Body of pancreas (tissue), 4 donors: ENCODE results near the gene ROCK2. TPM values are rescaled to one million over a fixed set of nuclear protein-coding genes. Genes with fewer than 3 reads are reported as not detected.

Experiments
- ATAC-seq: fragments of 150-250 bp; one replicate; pipeline ENCODE4 v1.9.1; 2016
- DNase-seq, 4 donors: peaks; one replicate each; pipeline ENCODE4 v3.0.0-alpha.2; 2019
- H3K27ac ChIP-seq, 4 donors: fragments of 200-600 bp; sonication (generic); 1 replicate in 3 of 4; 2 replicates in 1 of 4; pipeline versions ENCODE4 v1.5.1 to v1.6.1; 2016 to 2019; ENCODE audit warnings: mild to moderate bottlenecking in 1 of 4, mixed read lengths in 1 of 4, moderate library complexity in 1 of 4
- H3K27me3 ChIP-seq, 2 donors: fragments of 200-600 bp; sonication (generic); one replicate each; pipeline ENCODE4 v1.6.0; 2016; ENCODE audit warnings: mild to moderate bottlenecking in 1 of 2
- H3K36me3 ChIP-seq, 2 donors: fragments of 200-600 bp; sonication (generic); replicated peaks in 1 of 2; 2 replicates each; pipeline ENCODE4 v1.5.1; 2016; ENCODE audit warnings: low read depth in 2 of 2; ENCODE audit not compliant: insufficient read depth in 1 of 2
- H3K4me1 ChIP-seq: fragments of 200-600 bp; sonication (generic); one replicate; pipeline ENCODE4 v1.6.0; 2016
- H3K4me3 ChIP-seq, 2 donors: fragments of 200-600 bp; sonication (generic); 1 replicate in 1 of 2; 2 replicates in 1 of 2; pipeline ENCODE4 v1.5.1; 2016 to 2019
- H3K9me3 ChIP-seq, 3 donors: fragments of 200-600 bp; sonication (generic); 1 replicate in 2 of 3; 2 replicates in 1 of 3; pipeline ENCODE4 v1.5.1; 2016
- CTCF ChIP-seq, 7 experiments: fragments of 450-650 bp in 4 of 7; fragments of 200-600 bp in 3 of 7; sonication (generic) in 3 of 7; IDR thresholded peaks; one replicate each; pipeline ENCODE4 v1.5.1; 2016 to 2019; ENCODE audit warnings: antibody characterized with exemption in 7 of 7
- POLR2A ChIP-seq, 3 donors: fragments of 450-650 bp; IDR thresholded peaks; one replicate each; pipeline ENCODE4 v1.6.1; 2016; ENCODE audit warnings: antibody characterized with exemption in 3 of 3, mild to moderate bottlenecking in 2 of 3
- WGBS, 2 donors: methylation state at CpG; one replicate each; pipeline ENCODE4 v1.1.5; 2017; 5-methylcytosine and 5-hydroxymethylcytosine counted together
- intact Hi-C: fragments of 100-400 bp; cut with DNase I; formaldehyde crosslinking; loops from one replicate; pipeline ENCODE4 v1.15.1; 2023
- total RNA-seq, 2 donors: library from RNA; depleted of rRNA; stranded (reverse); fragments of >200 nt; gene quantifications; one replicate each; pipeline ENCODE4 v1.1.0, GENCODE V29; 2016

Gene ROCK2
- total RNA-seq, 2 donors from 2014 or later, result 24.4 to 32.3 TPM

GRCh38 chr2:11346023-11346482 lies 1.6 kb upstream of the ROCK2 start:
- H3K4me1 ChIP-seq, result peaks cover 35% of the 10 kb centered on the region
- no peaks in the 10 kb centered on the region for H3K27me3 ChIP-seq
- no peak for TF ChIP-seq POLR2A (IDR thresholded peaks at IDR 0.05)
- TF ChIP-seq CTCF (IDR thresholded peaks at IDR 0.05), result no peak
- H3K9me3 ChIP-seq, result no peaks in the 10 kb centered on the region
- 88 to 90% methylated on average over 4 of the region's 4 CpGs for WGBS, 2 donors
- no peak for DNase-seq
- H3K27ac ChIP-seq, result peak overlapping the region in 3 of 4 donors; percentile 92 to 99 (median 97)
- intact Hi-C loops, result no loop called here
- no peak for ATAC-seq
- no peak overlapping the region for H3K4me3 ChIP-seq
- no peaks in the 10 kb centered on the region for H3K36me3 ChIP-seq

- intact Hi-C loops, result no loop called here
- DNase-seq (peak; percentile 63 to 80 (median 68)), ATAC-seq (peak; percentile 58)
- Histone ChIP-seq H3K4me3 (peak overlapping the region; percentile 43 to 53), H3K27ac (peak overlapping the region; percentile 92 to 99 (median 94)), H3K36me3 (no peaks in the 10 kb centered on the region), H3K9me3 (no peaks in the 10 kb centered on the region), H3K4me1 (peaks cover 41% of the 10 kb centered on the region), H3K27me3 (no peaks in the 10 kb centered on the region)
- TF ChIP-seq POLR2A (IDR thresholded peaks at IDR 0.05), result peak; percentile 29 to 77 (median 64)
- TF ChIP-seq CTCF (IDR thresholded peaks at IDR 0.05), result peak in 2 of 7 experiments; percentile 2 to 3
- 1 to 3% methylated on average over 20 to 33 of the region's 58 CpGs for WGBS, 2 donors
Measured at GRCh38 chr2:11344956-11345677, 681 bp upstream of the ROCK2 start.

GRCh38 chr2:11343650-11344341 lies 640 bp downstream of the ROCK2 start:
- intact Hi-C loops, result no loop called here
- ATAC-seq (peak; percentile 13), DNase-seq (peak; percentile 41 to 64 (median 53))
- Histone ChIP-seq H3K9me3 (no peaks in the 10 kb centered on the region), H3K4me3 (peak overlapping the region; percentile 35 to 69), H3K27me3 (no peaks in the 10 kb centered on the region), H3K27ac (peak overlapping the region; percentile 92 to 99 (median 94)), H3K4me1 (peaks cover 38% of the 10 kb centered on the region), H3K36me3 (no peaks in the 10 kb centered on the region)
- TF ChIP-seq CTCF (IDR thresholded peaks at IDR 0.05) (no peak), POLR2A (IDR thresholded peaks at IDR 0.05) (peak in 2 of 3 donors; percentile 45 to 59)
- 0% methylated on average over 1 to 44 of the region's 55 CpGs for WGBS, 2 donors

GRCh38 chr2:11343368-11343649 lies 1.1 kb downstream of the ROCK2 start:
- intact Hi-C loops, result no loop called here
- Histone ChIP-seq H3K27ac (peak overlapping the region; percentile 92 to 99 (median 94)), H3K27me3 (no peaks in the 10 kb centered on the region), H3K36me3 (no peaks in the 10 kb centered on the region), H3K9me3 (no peaks in the 10 kb centered on the region), H3K4me1 (peaks cover 33% of the 10 kb centered on the region), H3K4me3 (peak overlapping the region in 1 of 2 donors; percentile 69)
- ATAC-seq (no peak), DNase-seq (no peak)
- whole genome bisulfite sequencing, 2 donors, result 0% methylated on average over 7 of the region's 7 CpGs
- no peak for TF ChIP-seq POLR2A (IDR thresholded peaks at IDR 0.05)
- TF ChIP-seq CTCF (IDR thresholded peaks at IDR 0.05), result no peak
